GM10248 (cell line): ENCODE measurements around the gene DVL1.

ENCODE experiments used
- CTCF ChIA-PET: fragments of 300-600 bp; sonication (Branson Sonifier 250); formaldehyde crosslinking; extraction: SDS; loops from one replicate; lab custom pipeline; 2021; ENCODE audit warnings: antibody characterized with exemption; lab: Yijun Ruan, JAX
- POLR2A ChIA-PET: fragments of 350-650 bp; sonication (Branson Sonifier 250); formaldehyde crosslinking; extraction: SDS; loops from one replicate; lab custom pipeline; 2020; ENCODE audit warnings: antibody characterized with exemption; lab: Yijun Ruan, JAX
- DNase-seq: peaks from one replicate; pipeline ENCODE4 v3.0.0; 2012; ENCODE audit errors: extremely low spot score
- CTCF ChIP-seq: IDR thresholded peaks from 2 replicates; pipeline ENCODE4 v1.5.1; 2012; ENCODE audit warnings: mild to moderate bottlenecking, low read depth; ENCODE audit errors: extremely low read depth, missing control alignments, control extremely low read depth

Gene DVL1

GRCh38 chr1:1302006-1302430 is 47.2 kb downstream of the DVL1 start:
- POLR2A ChIA-PET = no interaction called here
- CTCF ChIA-PET = interaction anchor here (1.2 kb wide), 1 partner anchor 70 kb away, joined by 3 read pairs; no protein-coding TSS in a partner anchor
- no peak for DNase-seq
- peak; percentile 45 for TF ChIP-seq CTCF

GRCh38 chr1:1300352-1300739 is 48.9 kb downstream of the DVL1 start:
- ChIA-PET POLR2A (no interaction called here), CTCF (interaction anchor here (1.0 to 1.8 kb wide), 5 partner anchors 9 to 26 kb away, joined by 3 to 14 read pairs (median 5); partner anchors contain the start of gene UBE2J2)
- TF ChIP-seq CTCF = no peak
- no peak for DNase-seq

GRCh38 chr1:1299686-1300351 is 49.4 kb downstream of the DVL1 start:
- CTCF ChIA-PET = interaction anchor here (1.0 to 1.8 kb wide), 5 partner anchors 9 to 26 kb away, joined by 3 to 14 read pairs (median 5); partner anchors contain the start of gene UBE2J2
- TF ChIP-seq CTCF = peak; percentile 49
- DNase-seq = no peak
- POLR2A ChIA-PET = no interaction called here

DNA sequence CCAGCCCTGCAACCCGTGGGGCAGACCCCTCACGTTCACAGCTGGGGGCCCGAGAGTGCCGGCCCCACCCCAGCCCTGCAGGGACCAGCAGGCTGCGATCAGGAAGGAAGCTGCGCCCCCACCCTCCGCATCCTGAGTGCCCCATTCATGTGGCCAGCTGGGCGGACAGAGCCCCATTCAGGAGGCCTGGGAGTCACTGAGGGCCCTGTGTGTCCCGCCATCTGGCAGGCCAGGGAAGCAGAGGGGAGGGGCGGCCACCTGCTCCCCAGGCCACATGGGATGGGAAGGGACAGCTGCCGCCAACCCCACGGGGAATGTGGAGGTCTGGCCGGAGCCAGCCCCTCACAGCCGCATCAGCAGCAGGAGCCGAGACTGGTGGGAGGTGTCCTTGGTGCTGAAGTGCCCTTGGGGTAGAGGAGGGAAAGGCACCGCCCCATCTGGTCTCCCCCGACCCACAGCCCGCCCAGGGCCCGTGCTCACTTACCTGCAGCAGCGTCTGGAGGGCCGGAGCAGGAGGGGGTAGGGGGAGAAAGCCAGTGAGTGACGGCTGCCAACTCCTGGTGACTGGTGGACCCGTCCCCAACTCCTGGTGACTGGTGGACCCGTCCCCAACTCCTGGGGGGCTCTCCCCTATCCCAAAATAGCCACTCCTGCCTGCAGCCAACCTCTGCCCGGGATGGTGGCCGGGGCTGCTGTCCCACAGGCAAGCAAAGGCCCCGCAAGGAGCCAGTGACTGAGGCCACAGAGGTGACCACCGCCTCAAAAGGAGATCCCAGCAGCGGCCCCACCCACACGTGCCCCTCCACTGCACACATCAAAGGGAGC is 50.1 kb downstream of the DVL1 start:
- ChIA-PET POLR2A (no interaction called here), CTCF (interaction anchor here (1.0 to 1.8 kb wide), 5 partner anchors 8 to 314 kb away, joined by 3 to 14 read pairs (median 5); no protein-coding TSS in a partner anchor)
- DNase-seq = no peak
- no peak for TF ChIP-seq CTCF

DNA sequence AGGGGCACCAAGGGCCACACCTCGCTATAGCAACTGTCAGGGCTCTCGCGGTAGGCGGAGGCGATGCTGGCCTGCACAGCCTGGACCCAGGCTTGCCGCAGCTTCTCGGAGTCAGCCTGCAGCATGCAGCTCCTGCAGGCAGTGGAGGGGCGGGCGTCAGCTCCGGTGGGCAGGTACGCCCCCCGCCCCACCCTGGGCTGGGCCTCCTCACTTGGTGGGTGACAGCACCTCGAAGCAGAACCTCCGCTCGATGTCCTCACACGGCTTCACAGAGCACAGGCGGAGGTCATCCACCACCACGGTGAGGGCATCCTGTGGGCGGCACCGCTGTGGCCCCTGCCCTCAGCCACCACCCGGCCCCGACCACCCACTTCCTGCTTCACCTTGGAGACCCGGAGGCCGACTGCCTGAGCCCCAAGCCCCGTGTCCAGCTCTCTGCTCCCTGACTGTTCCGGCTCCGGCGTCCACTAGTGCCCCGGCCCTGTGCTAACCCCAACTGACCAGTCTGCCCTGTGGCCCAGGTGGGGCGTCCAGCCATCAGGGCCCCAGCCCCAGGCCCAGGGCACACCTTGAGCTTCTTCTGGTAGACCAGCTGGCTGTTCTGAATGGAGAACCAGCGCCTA is 51.3 kb downstream of the DVL1 start:
- no peak for TF ChIP-seq CTCF
- POLR2A ChIA-PET = no interaction called here
- DNase-seq = no peak
- CTCF ChIA-PET = interaction anchor here (1.0 kb wide), 1 partner anchor 313 kb away, joined by 3 read pairs; no protein-coding TSS in a partner anchor
